H1 (cell line): ENCODE data around the gene TACR2. TPM values are rescaled to one million over a fixed set of nuclear protein-coding genes. Genes with fewer than 3 reads are reported as not detected.

Experiments used
- CTCF ChIA-PET: fragments of 300-600 bp; sonication (Branson Sonifier 250); formaldehyde crosslinking; loops from one replicate; lab custom pipeline; 2021; ENCODE audit not compliant: partially characterized antibody; lab: Charles Lee
- POLR2A ChIA-PET: fragments of 300-600 bp; sonication (Branson Sonifier 250); formaldehyde crosslinking; loops from one replicate; lab custom pipeline; 2021; ENCODE audit warnings: inconsistent platforms; ENCODE audit not compliant: partially characterized antibody; lab: Charles Lee
- DNase-seq, 2 experiments: peaks; one replicate each; pipeline versions ENCODE4 v3.0.0 to v3.0.0-alpha.2; 2010 to 2022; ENCODE audit warnings: low spot score in 2 of 2, low read depth in 1 of 2, mixed read lengths in 1 of 2
- FAIRE-seq: peaks from 2 replicates; lab custom pipeline; 2011; peaks lifted over from hg19 to GRCh38; lab: Jason Lieb, UNC
- H2AFZ ChIP-seq: 2 replicates; pipeline ENCODE4 v1.8.1; 2012; ENCODE audit warnings: low read length, inconsistent platforms
- H2AK5ac ChIP-seq: 2 replicates; pipeline ENCODE4 v1.6.1; 2013; ENCODE audit warnings: low read depth, low read length
- H2BK120ac ChIP-seq: replicated peaks from 2 replicates; pipeline ENCODE3; 2013; ENCODE audit warnings: low read depth, low read length, inconsistent platforms
- H2BK12ac ChIP-seq: 2 replicates; pipeline ENCODE4 v1.6.1; 2013; ENCODE audit warnings: low read depth, low read length
- H2BK15ac ChIP-seq: 2 replicates; pipeline ENCODE4 v1.6.1; 2013; ENCODE audit warnings: low read length
- H2BK20ac ChIP-seq: 2 replicates; pipeline ENCODE4 v1.6.1; 2013; ENCODE audit warnings: low read length
- H2BK5ac ChIP-seq: 2 replicates; pipeline ENCODE4 v1.6.1; 2013; ENCODE audit warnings: low read depth, low read length
- H3K14ac ChIP-seq: 2 replicates; pipeline ENCODE4 v1.6.1; 2013; ENCODE audit warnings: inconsistent platforms; ENCODE audit not compliant: insufficient read length
- H3K18ac ChIP-seq: 2 replicates; pipeline ENCODE4 v1.6.1; 2013; ENCODE audit warnings: low read length; ENCODE audit errors: extremely low read depth
- H3K23ac ChIP-seq: 2 replicates; pipeline ENCODE4 v1.6.1; 2013; ENCODE audit warnings: inconsistent platforms; ENCODE audit not compliant: insufficient read length
- H3K23me2 ChIP-seq: 2 replicates; pipeline ENCODE4 v1.6.1; 2013; ENCODE audit warnings: low read depth, low read length
- H3K27ac ChIP-seq: 2 replicates; pipeline ENCODE4 v1.6.1; 2011; ENCODE audit warnings: low read depth, low read length, inconsistent platforms
- H3K27me3 ChIP-seq, 4 experiments: replicated peaks in 1 of 4; 1 replicate in 1 of 4; 2 replicates in 3 of 4; pipeline versions ENCODE4 v1.6.1 to v1.8.1; 2011 to 2013; ENCODE audit warnings: low read length in 3 of 4, mild to moderate bottlenecking in 3 of 4, inconsistent platforms in 2 of 4, mixed read lengths in 2 of 4, moderate library complexity in 1 of 4; ENCODE audit not compliant: control insufficient read depth in 3 of 4, insufficient read depth in 3 of 4; ENCODE audit errors: extremely low read depth in 1 of 4
- H3K36me3 ChIP-seq, 4 experiments: 2 replicates each; pipeline versions ENCODE4 v1.6.1 to v1.8.1; 2011 to 2013; ENCODE audit warnings: mild to moderate bottlenecking in 4 of 4, low read length in 3 of 4, moderate library complexity in 2 of 4, control low read depth in 1 of 4, inconsistent platforms in 1 of 4; ENCODE audit not compliant: insufficient read depth in 4 of 4, control insufficient read depth in 2 of 4
- H3K4ac ChIP-seq: replicated peaks from 2 replicates; pipeline ENCODE3; 2013; ENCODE audit warnings: low read length, low read depth, mixed read lengths, inconsistent platforms; ENCODE audit not compliant: insufficient read length
- H3K4me1 ChIP-seq, 4 experiments: replicated peaks in 1 of 4; 1 replicate in 1 of 4; 2 replicates in 3 of 4; pipeline versions ENCODE4 v1.6.1 to v1.8.1; 2011 to 2013; ENCODE audit warnings: low read length in 3 of 4, inconsistent platforms in 2 of 4, mixed read lengths in 1 of 4; ENCODE audit not compliant: insufficient read depth in 4 of 4, control insufficient read depth in 3 of 4
- H3K4me2 ChIP-seq, 2 experiments: 2 replicates each; pipeline versions ENCODE4 v1.6.1 to v1.8.1; 2011 to 2013; ENCODE audit warnings: low read depth in 2 of 2, low read length in 2 of 2, control low read depth in 1 of 2, inconsistent platforms in 1 of 2, mild to moderate bottlenecking in 1 of 2; ENCODE audit not compliant: insufficient read depth in 1 of 2
- H3K4me3 ChIP-seq, 4 experiments: fragments of 200-600, 300-600 bp in 1 of 4; sonication (generic), shearing (Covaris generic), sonication (Bioruptor Twin) in 1 of 4; 2 replicates each; pipeline versions ENCODE4 v1.5.1 to v1.8.1; 2011 to 2016; ENCODE audit warnings: low read length in 4 of 4, low read depth in 3 of 4, control low read depth in 2 of 4, inconsistent platforms in 2 of 4, mild to moderate bottlenecking in 2 of 4, mixed read lengths in 1 of 4, moderate library complexity in 1 of 4; ENCODE audit not compliant: insufficient read depth in 2 of 4; ENCODE audit errors: extremely low read depth in 1 of 4
- H3K56ac ChIP-seq: replicated peaks from 2 replicates; pipeline ENCODE3; 2013; ENCODE audit warnings: low read depth, mild to moderate bottlenecking, mixed read lengths, low read length, inconsistent platforms; ENCODE audit not compliant: insufficient read length
- H3K79me1 ChIP-seq: 2 replicates; pipeline ENCODE4 v1.6.1; 2013; ENCODE audit warnings: low read depth, low read length, control low read depth
- H3K79me2 ChIP-seq, 2 experiments: 2 replicates each; pipeline versions ENCODE4 v1.6.1 to v1.8.1; 2012 to 2013; ENCODE audit warnings: low read length in 2 of 2, mild to moderate bottlenecking in 2 of 2, inconsistent platforms in 1 of 2; ENCODE audit not compliant: insufficient read depth in 2 of 2, control insufficient read depth in 1 of 2
- H3K9ac ChIP-seq, 4 experiments: replicated peaks in 1 of 4; 1 replicate in 1 of 4; 2 replicates in 3 of 4; pipeline versions ENCODE4 v1.6.1 to v1.8.1; 2011 to 2013; ENCODE audit warnings: low read depth in 3 of 4, low read length in 3 of 4, control low read depth in 2 of 4, mild to moderate bottlenecking in 2 of 4, moderate library complexity in 2 of 4, inconsistent platforms in 1 of 4; ENCODE audit errors: extremely low read depth in 1 of 4
- H3K9me3 ChIP-seq, 2 experiments: 2 replicates each; pipeline versions ENCODE4 v1.6.1 to v1.8.1; 2012 to 2013; ENCODE audit warnings: mild to moderate bottlenecking in 2 of 2, moderate library complexity in 2 of 2, control low read depth in 1 of 2, inconsistent platforms in 1 of 2, low read depth in 1 of 2, low read length in 1 of 2, mixed read lengths in 1 of 2; ENCODE audit not compliant: insufficient read depth in 2 of 2
- H4K20me1 ChIP-seq, 2 experiments: replicated peaks in 1 of 2; 2 replicates each; pipeline versions ENCODE3 to v1.8.1; 2011 to 2013; ENCODE audit warnings: inconsistent platforms in 2 of 2, low read length in 2 of 2, mild to moderate bottlenecking in 1 of 2; ENCODE audit not compliant: insufficient read depth in 2 of 2, control insufficient read depth in 1 of 2
- H4K5ac ChIP-seq: 2 replicates; pipeline ENCODE4 v1.6.1; 2013; ENCODE audit warnings: low read length, low read depth, mixed read lengths, inconsistent platforms; ENCODE audit not compliant: insufficient read length
- H4K8ac ChIP-seq: 2 replicates; pipeline ENCODE4 v1.8.0; 2013; ENCODE audit warnings: mild to moderate bottlenecking, moderate library complexity, low read length, inconsistent platforms; ENCODE audit not compliant: insufficient read depth; ENCODE audit errors: extremely low read depth
- H4K91ac ChIP-seq: replicated peaks from 2 replicates; pipeline ENCODE3; 2013; ENCODE audit warnings: low read length, mixed read lengths, inconsistent platforms; ENCODE audit not compliant: insufficient read length
- BACH1 ChIP-seq: IDR thresholded peaks from 2 replicates; pipeline ENCODE4 v1.6.1; 2012; ENCODE audit warnings: low read length, improper control_type of control experiment
- CTBP2 ChIP-seq: IDR thresholded peaks from 2 replicates; pipeline ENCODE4 v1.7.0; 2011; ENCODE audit warnings: borderline replicate concordance, mild to moderate bottlenecking, moderate library complexity, mixed read lengths, low read length; ENCODE audit not compliant: insufficient read depth, insufficient read length
- FOSL1 ChIP-seq: IDR thresholded peaks from 2 replicates; pipeline ENCODE4 v1.6.1; 2011; ENCODE audit warnings: mild to moderate bottlenecking, low read depth, low read length, moderate library complexity; ENCODE audit not compliant: insufficient read depth
- KDM1A ChIP-seq: fragments of 200-600, 300-600 bp; sonication (generic); IDR thresholded peaks from 2 replicates; pipeline ENCODE4 v1.7.1; 2016; ENCODE audit warnings: mild to moderate bottlenecking, low read length, borderline replicate concordance
- KDM5A ChIP-seq: fragments of 200-600 bp; IDR thresholded peaks from 2 replicates; pipeline ENCODE4 v1.7.1; 2012; ENCODE audit warnings: mild to moderate bottlenecking, low read length, inconsistent platforms, mixed read lengths
- RBBP5 ChIP-seq: IDR thresholded peaks from 2 replicates; pipeline ENCODE4 v1.7.1; 2012; ENCODE audit warnings: low read depth, mild to moderate bottlenecking, inconsistent platforms, low read length, moderate library complexity, borderline replicate concordance
- SIN3A ChIP-seq, 2 experiments: IDR thresholded peaks in 1 of 2; conservative IDR thresholded peaks in 1 of 2; 2 replicates each; pipeline ENCODE4 v1.6.1; 2011 to 2012; ENCODE audit warnings: low read length in 2 of 2, improper control_type of control experiment in 1 of 2, low read depth in 1 of 2, mild to moderate bottlenecking in 1 of 2
- SP1 ChIP-seq: IDR thresholded peaks from 2 replicates; pipeline ENCODE4 v1.6.1; 2011; ENCODE audit warnings: low read depth, low read length
- SUZ12 ChIP-seq: fragments of 200-600 bp; sonication (generic); IDR thresholded peaks from 2 replicates; pipeline ENCODE4 v1.6.1; 2012; ENCODE audit warnings: mild to moderate bottlenecking, inconsistent platforms, low read length, moderate library complexity, mixed read lengths
- WGBS, 2 experiments: shearing (Covaris generic) in 1 of 2; methylation state at CpG; one replicate each; pipeline versions ENCODE4 v1.1.6 to v1.1.7; 2013 to 2015; ENCODE audit warnings: low lambda C conversion rate in 2 of 2, mixed read lengths in 2 of 2, inconsistent platforms in 1 of 2, low coverage in 1 of 2, missing lambda C conversion rate in 1 of 2; ENCODE audit not compliant: insufficient replicate concordance in 2 of 2, insufficient coverage in 1 of 2, insufficient read length in 1 of 2; ENCODE audit errors: extremely low coverage in 1 of 2, missing lambda C conversion rate in 1 of 2; 5-methylcytosine and 5-hydroxymethylcytosine counted together
- polyA plus RNA-seq, 7 experiments: library from polyadenylated mRNA; depleted of rRNA in 3 of 7; stranded (reverse) in 5 of 7; unstranded in 2 of 7; fragments of >200 nt in 5 of 7; fragments of 200-250 nt in 2 of 7; gene quantifications; 1 replicate in 5 of 7; 2 replicates in 1 of 7; 4 replicates in 1 of 7; pipeline versions ENCODE4 v1.2.1 to v1.2.3, GENCODE V29; 2011 to 2013; ENCODE audit warnings: missing spikeins in 2 of 7, mixed read lengths in 2 of 7
- total RNA-seq: library from RNA; stranded (reverse); fragmentation: NEBNext Ultra II Directional; extraction: Animal tissue kit (Norgen Biotek cat#: 25700); gene quantifications from 2 replicates; pipeline ENCODE4 v1.2.1, GENCODE V29; 2021
- TF ChIP-seq, protein P1 (sequence below): IDR thresholded peaks from 2 replicates; pipeline ENCODE4 v1.6.1; 2012; ENCODE audit warnings: inconsistent platforms
- TF ChIP-seq, protein P2 (sequence below), 3 experiments: IDR thresholded peaks; 1 replicate in 2 of 3; 2 replicates in 1 of 3; pipeline versions ENCODE4 v1.5.1 to v1.6.1; 2011; ENCODE audit warnings: low read length in 3 of 3, mild to moderate bottlenecking in 3 of 3, inconsistent platforms in 2 of 3, low read depth in 1 of 3, moderate library complexity in 1 of 3; ENCODE audit not compliant: insufficient read depth in 1 of 3; ENCODE audit errors: control extremely low read depth in 1 of 3

TACR2 gene
- total and polyA plus RNA-seq, 2 of the 8 experiments (the other 6 are each of a cell fraction or from before 2014, with no cell fraction given): 0.06 TPM; not detected in 1

DNA sequence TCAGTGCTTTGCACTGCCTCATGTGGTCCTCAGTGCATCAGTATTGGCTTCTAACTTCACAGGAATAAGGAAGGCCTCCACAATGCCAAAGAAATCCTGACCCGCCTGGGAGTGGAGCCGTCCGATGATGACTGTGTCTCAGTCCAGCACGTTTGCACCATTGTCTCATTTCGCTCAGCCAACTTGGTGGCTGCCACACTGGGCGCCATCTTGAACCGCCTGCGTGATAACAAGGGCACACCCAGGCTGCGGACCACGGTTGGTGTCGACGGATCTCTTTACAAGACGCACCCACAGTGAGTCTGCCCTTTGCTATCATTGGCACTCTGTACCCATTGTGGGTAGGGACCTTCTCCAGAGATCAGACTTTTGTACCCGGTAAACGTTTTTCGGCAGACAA, 36.9 kb downstream of the TACR2 start:
- Histone ChIP-seq H3K56ac (no peak overlapping the region), H3K27ac (no peak overlapping the region), H3K14ac (no peak overlapping the region), H2BK15ac (no peak overlapping the region), H3K4me2 (no peak overlapping the region), H4K8ac (no peak overlapping the region), H3K4me3 (no peak overlapping the region), H3K4me1 (peaks cover 0 to 18% (median 12%) of the 10 kb centered on the region in 4 experiments; a peak in 6 of 7 replicates), H3K4ac (no peak overlapping the region), H2AFZ (no peak overlapping the region), H2BK20ac (no peak overlapping the region), H3K9ac (no peak overlapping the region), H2AK5ac (no peak overlapping the region), H3K18ac (no peak overlapping the region), H3K23ac (no peak overlapping the region), H3K36me3 (peaks cover 23 to 55% (median 46%) of the 10 kb centered on the region in 4 experiments), H4K20me1 (no peaks in the 10 kb centered on the region), H2BK5ac (no peak overlapping the region), H4K5ac (no peak overlapping the region), H2BK12ac (no peak overlapping the region), H2BK120ac (no peak overlapping the region), H3K79me1 (peaks cover 11% of the 10 kb centered on the region), H3K27me3 (no peaks in the 10 kb centered on the region), H3K79me2 (no peaks in the 10 kb centered on the region; a peak in 1 of 4 replicates), H4K91ac (no peak overlapping the region), H3K23me2 (no peaks in the 10 kb centered on the region), H3K9me3 (no peaks in the 10 kb centered on the region)
- no peak for FAIRE-seq
- no peak for DNase-seq
- CTCF ChIA-PET: interaction anchor here (0.7 kb wide), 1 partner anchor 141 kb away, joined by 3 read pairs; no protein-coding TSS in a partner anchor
- POLR2A ChIA-PET: no interaction called here
- WGBS, 2 experiments: 95% methylated on average over 16 of the region's 16 CpGs; no CpG with 5 or more reads in 1 of the 2 experiments
- TF ChIP-seq, protein P1, sequence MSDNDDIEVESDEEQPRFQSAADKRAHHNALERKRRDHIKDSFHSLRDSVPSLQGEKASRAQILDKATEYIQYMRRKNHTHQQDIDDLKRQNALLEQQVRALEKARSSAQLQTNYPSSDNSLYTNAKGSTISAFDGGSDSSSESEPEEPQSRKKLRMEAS: no peak
- TF ChIP-seq KDM5A (no peak), SP1 (no peak), CTBP2 (no peak), BACH1 (no peak), KDM1A (no peak), FOSL1 (no peak), SIN3A (conservative IDR thresholded peaks at IDR 0.05 in 1 of 2, IDR thresholded peaks at IDR 0.05 in 1 of 2; ENCODE audit: low read depth in 1 of 2, low read length in 2 of 2) (no peak), SUZ12 (no peak), RBBP5 (no peak)
- TF ChIP-seq, protein P2, sequence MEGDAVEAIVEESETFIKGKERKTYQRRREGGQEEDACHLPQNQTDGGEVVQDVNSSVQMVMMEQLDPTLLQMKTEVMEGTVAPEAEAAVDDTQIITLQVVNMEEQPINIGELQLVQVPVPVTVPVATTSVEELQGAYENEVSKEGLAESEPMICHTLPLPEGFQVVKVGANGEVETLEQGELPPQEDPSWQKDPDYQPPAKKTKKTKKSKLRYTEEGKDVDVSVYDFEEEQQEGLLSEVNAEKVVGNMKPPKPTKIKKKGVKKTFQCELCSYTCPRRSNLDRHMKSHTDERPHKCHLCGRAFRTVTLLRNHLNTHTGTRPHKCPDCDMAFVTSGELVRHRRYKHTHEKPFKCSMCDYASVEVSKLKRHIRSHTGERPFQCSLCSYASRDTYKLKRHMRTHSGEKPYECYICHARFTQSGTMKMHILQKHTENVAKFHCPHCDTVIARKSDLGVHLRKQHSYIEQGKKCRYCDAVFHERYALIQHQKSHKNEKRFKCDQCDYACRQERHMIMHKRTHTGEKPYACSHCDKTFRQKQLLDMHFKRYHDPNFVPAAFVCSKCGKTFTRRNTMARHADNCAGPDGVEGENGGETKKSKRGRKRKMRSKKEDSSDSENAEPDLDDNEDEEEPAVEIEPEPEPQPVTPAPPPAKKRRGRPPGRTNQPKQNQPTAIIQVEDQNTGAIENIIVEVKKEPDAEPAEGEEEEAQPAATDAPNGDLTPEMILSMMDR (IDR thresholded peaks at IDR 0.05; ENCODE audit: control extremely low read depth in 1 of 3, insufficient read depth in 1 of 3, low read depth in 1 of 3, low read length in 3 of 3): no peak
